GM19468 (cell line): ENCODE data around the gene TDG.

Experiments
- ATAC-seq: cut with Tn5 transposase; IDR thresholded peaks from one replicate; pipeline ENCODE4 v1.9.1; 2021; ENCODE audit warnings: mild to moderate bottlenecking, moderate library complexity, moderate number of reproducible peaks; ENCODE audit not compliant: unreplicated experiment; ENCODE audit errors: extremely low read depth

The TDG gene

DNA sequence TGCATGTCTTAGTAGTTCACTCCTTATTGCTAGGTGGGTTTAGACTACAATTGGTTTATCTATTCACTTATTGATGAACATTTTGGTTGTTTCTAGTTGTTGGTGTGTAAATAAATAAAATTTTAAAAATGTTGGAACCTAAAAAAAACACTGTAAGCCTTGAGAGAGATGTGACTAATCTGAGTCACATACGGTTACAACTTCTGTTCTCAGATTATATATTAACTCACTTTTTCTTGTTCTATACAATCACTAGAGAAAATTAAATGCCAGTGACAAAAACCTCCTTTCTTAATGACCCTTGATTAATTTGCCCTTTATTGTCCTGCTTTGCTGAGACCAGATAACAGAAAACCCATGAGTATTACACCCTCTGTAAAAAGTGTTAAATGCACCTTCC is 7.1 kb upstream of the TDG start:
- no peak for ATAC-seq

DNA sequence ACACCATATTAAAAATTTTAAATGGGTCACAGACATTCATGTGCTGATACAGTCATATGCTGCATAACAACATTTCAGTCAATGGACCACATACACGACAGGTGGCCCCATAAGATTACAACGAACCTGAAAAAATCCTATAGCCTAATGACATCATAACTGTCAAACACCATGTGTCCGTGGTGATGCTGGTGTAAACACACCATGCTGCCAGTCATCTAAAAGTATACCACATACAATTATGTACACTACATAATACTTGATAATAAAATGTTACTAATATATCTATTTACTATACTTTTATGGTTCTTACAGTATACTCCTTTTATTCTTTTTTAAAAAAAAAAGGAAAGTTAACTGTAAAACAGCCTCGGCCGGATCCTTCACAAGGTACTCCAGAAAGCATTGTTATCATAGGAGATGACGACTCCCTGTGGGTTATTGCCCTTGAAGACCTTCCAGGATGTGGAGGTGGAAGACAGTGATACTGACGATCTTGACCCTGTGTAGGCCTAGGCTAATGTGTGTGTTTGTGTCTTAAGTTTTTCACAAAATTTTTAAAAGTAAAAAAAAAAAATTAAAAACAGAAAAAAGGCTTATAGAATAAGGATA is 5.0 kb upstream of the TDG start:
- no peak for ATAC-seq

DNA sequence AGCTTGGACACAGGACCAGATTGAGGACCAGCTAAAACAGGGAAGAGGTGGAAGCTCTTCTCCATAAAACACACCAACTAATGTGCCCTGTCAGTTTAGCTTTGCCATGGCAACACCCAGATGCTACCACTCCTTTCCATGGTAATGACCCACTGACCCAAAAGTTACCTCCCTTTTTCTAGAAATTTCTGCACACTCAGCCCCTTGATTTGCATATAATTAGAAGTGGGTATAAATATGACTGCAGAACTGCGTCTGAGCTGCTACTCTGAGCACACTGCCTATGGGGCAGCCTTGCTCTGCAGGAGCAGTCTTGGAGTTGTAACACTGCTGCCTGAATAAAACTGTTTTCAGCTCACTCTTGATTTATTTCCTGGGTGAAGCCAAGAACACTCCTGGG is 3.2 kb upstream of the TDG start:
- ATAC-seq = no peak

DNA sequence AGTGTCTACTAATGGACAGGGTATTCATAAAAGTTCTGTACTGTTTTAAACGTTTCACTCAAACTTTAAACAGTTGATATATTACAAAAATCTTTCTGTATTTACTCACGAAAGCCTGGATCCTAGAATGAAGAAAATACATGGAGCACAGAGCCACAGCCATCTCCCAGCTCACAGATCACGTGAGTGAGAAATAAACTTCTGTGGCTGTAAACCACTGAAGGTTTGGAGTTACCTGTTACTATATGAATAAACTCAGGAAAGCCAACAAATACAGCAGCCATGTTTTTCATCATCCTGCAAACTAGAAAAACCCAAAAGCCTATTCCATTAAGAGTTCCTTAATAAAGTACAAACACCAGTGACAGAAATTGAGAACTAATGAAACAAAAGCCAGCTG is 867 bp upstream of the TDG start:
- ATAC-seq = no peak

DNA sequence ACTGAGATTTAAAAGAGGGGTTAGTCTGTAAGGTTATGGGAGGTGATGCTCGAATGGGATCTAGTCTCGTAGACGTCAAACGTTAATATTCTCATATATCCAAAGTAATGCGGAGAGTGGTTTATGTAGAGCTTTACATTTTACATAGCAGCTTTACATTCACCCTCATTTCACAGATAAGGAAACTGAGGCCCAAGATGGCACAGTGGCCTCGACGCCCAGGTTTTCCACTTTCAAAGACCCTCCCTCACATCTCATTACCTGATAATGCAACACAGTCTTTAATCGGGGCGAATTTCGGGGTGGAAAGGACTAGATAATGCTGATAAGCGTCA is 450 bp upstream of the TDG start:
- no peak for ATAC-seq

DNA sequence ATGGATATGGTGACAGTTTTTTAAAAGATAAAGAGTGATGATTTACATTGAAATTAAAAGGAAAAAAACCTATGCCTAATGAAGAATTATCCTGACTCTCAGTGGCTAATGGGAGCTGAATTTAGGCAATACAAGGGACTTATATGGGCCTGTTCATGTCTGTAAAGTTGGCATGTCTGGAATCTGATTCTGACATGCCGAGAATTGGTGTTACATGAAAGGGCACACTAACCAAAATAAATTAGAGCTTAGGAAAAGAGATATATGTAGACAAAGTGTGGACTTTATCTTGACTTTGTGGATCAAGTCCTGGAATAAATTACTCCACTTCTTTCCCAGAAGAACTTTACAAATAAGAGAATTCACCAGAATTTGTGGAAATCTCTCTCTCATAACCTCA is 1.1 kb downstream of the TDG start:
- no peak for ATAC-seq

DNA sequence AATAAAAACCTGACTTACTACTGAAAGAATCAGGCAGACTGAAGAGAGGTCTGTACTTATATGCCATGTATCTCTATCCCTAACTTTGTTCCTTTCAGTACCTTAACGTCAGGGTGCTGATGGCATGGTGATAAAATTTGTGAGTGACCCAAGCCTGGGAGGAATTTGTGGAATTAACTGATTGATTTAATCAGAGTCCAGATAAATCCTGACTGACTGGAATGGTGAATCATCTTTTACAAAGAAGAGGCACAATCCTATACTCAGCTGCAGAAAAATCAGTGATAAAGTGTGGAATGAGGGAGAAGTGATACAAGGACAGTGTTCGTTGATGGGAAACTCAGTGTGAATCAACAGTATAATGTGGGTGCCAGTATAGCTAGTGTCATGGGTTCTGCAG is 3.7 kb downstream of the TDG start:
- ATAC-seq = no peak

DNA sequence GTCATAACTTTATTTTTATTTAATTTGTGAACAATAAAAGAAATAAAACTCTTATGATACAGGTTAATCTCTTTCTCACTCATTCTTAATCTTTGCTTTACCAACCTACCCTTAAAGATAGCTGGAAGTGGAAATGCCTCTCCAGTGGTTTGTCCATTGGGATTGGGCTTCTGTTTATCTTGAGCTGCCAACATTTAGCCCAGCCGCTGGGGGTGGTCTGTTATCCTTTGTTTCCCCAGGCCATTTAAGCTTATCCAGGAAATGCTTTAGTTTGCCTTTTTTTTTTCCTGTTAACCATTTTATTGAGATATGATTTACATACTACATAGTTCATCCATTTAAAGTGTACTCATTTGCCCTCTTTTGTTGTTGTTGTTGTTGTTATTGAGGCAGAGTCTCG is 8.2 kb downstream of the TDG start:
- ATAC-seq = no peak

DNA sequence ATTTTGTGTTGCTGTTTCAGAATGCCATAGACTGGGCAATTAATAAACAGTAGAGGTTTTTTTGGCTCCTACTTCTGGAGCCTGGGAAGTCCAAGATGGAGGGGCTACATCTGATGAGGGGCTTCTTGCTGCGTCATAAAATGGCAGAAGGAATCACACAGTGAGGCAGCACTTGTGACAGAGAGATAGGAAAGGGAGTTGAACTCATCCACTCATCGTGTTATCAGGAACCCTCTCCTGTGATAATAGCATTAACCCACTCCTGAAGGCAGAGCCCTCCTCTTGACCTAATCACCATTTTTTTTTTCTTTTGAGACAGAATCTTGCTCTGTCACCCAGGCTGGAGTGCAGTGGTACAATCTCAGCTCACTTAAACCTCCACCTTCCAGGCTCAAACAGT is 9.7 kb downstream of the TDG start:
- no peak for ATAC-seq

DNA sequence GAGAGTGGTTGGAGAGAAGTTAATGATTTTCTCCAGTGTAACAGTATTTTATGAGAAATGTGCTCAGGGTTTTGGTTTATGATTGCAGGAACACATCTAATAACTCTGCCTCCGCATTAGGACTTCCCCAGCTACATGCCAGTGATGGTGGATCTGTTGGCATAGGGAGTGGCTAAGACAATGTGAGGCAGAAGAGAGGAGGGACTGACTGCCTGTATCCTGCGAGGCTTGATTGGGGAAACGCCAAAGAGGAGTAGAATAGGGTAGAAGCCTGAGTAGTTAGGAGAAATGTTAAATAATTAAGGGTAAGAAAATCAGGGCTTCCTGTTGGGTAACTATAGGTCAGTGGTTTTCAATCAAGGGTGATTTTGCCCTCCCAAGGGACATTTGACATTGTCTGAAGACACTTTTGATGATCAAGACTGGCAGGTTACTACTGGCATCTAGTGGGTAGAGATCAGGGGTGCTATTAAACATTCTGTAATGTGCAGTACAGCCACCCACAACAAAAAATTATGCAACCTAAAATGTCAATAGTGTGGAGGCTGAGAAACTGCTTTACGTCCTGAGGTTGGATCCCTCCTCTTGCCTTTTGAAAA is 12.8 kb downstream of the TDG start:
- no peak for ATAC-seq

DNA sequence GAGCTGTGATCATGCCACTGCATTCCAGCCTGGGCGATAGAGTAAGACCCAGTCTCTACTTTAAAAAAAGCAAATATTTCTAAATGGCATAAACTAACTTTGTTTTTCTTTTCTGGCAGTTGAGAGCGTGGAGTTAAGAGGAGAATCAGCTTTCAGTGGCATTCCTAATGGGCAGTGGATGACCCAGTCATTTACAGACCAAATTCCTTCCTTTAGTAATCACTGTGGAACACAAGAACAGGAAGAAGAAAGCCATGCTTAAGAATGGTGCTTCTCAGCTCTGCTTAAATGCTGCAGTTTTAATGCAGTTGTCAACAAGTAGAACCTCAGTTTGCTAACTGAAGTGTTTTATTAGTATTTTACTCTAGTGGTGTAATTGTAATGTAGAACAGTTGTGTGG is 21.2 kb downstream of the TDG start:
- ATAC-seq = no peak

DNA sequence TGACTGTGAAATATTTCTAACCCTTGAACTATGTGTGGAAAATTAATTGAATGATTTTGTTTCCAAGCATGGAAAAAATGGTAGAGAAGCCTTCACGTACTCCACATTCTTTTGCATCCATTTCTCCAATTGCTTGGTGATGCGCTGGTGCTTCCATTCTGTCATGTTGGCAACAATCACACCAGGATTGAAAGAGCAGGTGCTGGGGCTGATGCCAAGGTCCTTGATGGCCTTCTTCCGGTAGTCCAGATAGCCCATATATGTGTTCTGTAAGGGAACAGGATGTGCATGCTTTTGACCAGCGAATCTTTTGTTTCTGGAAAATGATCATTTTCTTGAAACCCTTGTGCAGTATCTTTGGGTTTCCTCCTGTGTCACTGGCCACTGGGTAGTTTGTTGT is 28.6 kb downstream of the TDG start:
- ATAC-seq = no peak

DNA sequence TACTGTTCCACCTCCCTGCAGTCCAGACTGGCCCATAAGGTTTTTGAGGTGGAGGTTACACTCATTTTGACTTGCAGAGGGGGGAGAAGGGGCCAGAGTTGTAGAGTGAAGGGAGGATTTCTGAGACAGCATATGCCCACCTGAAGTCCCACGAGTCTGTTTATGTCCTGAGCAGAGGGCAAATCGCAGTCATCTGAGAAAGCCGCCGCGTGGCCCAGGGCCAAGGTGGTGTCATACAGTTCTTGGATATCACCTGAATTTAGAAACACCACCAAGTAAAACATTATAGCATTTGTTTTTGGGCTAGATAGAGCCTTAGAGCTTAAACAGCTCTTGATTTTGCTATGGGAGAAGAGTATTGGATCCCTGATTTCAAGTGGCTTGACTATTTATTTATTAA is 30.9 kb downstream of the TDG start:
- ATAC-seq = no peak

DNA sequence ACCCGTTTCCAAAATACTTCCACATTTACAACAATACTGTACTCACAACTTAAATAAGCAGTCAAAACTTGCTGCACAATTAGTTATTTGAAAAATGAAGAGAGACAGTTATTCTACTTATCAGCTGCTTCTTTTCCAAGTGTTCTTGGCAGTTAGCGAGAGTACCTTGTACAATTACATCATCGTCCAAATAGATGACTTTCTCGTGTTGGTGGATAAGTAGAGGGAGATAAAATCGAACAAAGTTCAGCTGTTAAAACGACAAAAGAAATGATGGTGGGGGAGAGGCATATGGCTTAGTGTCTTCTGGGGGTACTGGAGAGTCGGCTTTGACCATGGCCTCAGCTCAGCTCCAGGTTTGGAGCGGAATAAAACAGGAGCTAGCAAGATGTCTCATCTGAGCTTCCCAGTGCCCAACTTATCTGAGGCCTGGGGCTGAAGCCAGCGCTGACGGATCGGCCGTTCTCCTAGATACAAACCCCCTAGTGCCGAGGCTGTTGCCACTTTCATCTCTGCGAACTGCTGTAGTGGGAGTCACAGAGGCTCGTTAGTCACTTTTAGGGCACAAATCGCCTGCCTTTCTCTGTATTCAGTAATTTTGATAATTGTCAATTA is 31.7 kb downstream of the TDG start:
- no peak for ATAC-seq

DNA sequence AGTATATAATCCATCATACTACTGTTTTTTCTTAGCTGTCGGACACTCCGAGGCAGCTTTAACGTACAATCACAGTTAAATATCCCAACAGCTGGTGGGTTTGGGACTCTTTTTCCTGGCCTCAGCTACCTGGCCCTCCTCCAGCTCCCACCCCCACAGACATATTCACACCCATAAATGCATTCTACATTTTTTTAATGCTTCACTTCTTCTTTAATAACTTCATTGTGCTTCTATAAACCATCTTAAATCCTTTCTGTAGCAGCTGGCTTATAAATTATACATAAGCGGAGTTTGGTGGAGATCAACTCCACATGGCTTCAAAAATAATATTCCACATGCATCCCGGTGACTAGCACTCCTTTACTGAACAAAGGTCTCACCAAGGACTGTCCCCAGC is 33.3 kb downstream of the TDG start:
- ATAC-seq = no peak

DNA sequence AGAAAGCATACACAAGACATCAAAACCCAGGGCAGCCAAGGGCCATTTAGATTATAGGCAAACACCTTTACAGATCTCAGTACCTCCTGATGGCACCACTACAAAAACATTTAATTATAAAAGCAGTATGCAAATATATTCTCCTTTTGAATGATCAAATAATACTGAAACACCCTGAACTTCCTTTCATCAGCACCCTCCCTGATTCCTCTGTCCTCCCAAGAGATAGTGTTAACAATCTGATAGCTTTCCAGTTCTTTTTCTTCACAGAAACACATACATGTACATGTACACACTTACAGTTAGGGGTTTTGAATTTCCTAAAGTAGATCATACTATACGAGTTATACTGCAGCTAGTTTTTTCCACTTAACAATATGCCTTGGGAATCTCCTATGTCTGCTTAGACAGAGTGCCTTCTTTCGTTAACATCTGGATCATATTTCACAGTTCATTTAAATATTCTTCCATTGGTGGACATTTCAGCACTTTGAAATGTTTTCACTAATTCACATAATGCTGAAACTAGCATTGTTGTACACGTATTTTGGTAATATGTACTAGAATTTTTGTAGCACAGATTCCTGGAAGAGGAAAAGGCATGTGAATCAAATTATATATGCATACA is 35.2 kb downstream of the TDG start:
- no peak for ATAC-seq

DNA sequence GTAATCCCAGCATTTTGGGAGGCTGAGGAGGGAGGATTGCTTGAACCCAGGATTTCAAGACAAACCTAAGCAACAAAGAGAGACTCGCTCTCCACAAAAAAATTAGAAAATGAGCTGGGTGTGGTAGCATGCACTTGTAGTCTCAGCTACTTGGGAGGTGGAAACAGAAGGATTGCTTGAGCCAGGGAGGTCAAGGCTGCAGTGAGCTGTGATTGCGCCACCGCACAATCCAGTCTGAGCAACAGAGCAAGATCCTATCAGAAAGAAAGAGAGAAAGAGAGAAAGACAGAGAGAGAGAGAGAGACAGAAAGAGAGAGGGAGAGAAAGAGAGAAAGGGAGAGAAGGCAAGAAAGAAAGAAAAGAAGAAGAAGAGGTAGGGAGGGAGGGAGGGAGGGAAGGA is 37.0 kb downstream of the TDG start:
- no peak for ATAC-seq

DNA sequence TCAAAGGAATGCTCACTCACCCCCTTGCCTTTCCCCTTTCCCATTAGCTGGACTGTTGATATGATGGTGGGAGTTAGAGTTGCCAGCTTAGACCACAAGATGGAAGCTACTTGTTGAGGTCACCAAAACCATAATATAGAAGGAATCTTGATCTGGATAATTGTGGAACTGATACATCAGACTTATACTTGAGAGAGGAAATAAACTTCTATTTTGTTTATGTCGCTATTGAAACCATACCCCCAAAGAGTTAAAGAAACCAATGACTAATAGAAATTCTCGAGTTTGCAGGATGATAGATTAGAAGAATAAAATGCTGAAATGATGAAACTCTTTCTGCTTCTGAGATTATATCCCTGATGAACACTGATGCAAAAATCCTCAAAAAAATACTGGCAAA is 37.9 kb downstream of the TDG start:
- no peak for ATAC-seq

DNA sequence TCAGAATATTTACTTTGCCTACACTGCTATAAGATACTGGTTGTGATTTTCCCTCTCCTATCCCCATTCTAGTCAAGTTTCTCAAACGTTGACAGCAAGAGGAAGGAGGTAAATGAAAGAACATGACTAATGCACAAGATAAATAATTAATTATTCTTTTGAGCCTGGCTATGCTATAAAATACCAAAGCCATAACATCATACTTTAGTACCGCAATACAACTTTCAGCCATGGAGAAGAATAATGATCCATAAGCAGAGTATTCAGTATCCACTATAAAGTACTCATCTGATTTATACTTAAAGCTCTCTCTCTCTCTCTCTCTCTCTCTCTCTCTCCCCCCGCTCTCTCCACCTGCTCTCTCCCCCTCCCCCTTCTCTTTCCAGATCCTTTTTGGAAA is 41.3 kb downstream of the TDG start:
- ATAC-seq = no peak

DNA sequence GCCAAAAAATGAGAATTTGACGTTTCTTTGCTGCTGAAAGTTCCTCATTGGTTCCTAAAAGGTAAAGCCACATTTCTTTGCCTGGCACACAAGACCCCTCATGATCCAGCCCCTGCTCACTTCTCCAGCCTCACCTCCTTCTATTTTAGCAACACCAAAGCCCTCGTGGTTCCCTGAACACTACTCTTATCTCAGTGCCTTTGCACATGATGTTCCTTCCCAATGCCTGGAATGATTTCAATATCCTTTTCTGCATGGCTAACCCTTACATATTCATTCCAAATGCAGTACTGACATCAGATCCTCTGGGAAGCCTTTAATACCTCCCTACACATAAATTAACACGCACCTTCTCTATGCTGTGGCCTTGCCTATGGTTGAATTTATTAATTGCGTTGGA is 44.4 kb downstream of the TDG start:
- no peak for ATAC-seq

DNA sequence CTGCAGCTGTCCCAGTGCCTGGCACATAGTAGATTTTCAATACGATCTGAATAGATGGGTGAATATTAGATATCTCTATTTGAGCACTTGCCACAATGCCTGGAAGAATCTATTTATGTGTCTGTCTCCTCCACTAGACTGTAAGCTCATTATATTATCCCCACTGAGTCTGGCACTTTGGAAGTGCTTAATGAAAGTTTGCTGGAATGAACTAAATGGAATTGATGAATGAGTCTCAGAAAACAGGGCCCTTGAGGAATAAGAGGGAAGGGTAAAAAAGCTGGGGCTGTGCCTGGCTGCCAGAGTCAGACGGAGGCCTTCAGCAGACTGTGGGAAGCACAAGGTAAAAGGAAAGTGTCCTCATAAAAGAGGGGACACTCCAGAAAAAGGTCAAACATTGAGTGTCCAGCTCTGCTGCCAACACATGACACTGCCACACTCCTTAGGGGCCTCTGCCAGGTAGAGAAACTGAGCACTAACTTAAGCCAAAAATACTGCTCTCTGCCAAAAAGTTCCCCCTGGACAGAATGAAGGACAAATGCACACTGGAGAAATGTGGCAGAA is 45.0 kb downstream of the TDG start:
- ATAC-seq = no peak

DNA sequence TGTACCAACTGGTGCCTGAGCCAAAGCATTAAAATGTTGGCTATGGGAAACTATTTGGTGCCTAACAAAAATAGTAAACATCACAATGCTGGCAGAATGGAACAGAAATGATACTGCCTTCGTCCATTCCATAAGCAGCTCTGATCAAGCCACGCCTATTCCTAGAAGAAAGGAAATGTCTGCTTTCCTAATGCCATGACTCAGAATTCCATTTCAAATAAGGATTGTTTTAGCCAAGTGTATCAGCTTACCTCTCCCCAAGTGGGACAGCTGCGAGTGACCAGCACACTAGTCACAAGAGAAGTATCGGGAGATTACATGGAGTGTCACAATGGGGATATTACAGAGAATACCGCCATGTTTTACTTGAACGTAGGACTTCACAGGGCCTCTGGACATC is 45.6 kb downstream of the TDG start:
- ATAC-seq = no peak
